Colonic mucosa (tissue), 4 donors: ENCODE results near the gene TMED10. TPM values are rescaled to one million over a fixed set of nuclear protein-coding genes. Genes with fewer than 3 reads are reported as not detected.
A peak's percentile ranks its signal among the peaks of the same experiment; 100 is the strongest.
"Not testable (repeated sequence)": the region's sequence is repeated elsewhere in the genome, so short reads cannot be mapped to it uniquely, and the experiment has no call there.

Experiments
- DNase-seq: peaks from one replicate; pipeline ENCODE4 v3.0.0-alpha.2; 2020
- H3K27ac ChIP-seq: fragments of 200-600 bp; one replicate; pipeline ENCODE4 v1.8.0; 2021
- H3K27me3 ChIP-seq: fragments of 200-600 bp; one replicate; pipeline ENCODE4 v1.8.0; 2021
- H3K36me3 ChIP-seq: fragments of 200-600 bp; one replicate; pipeline ENCODE4 v1.8.0; 2021
- H3K4me1 ChIP-seq: fragments of 200-600 bp; one replicate; pipeline ENCODE4 v1.8.0; 2021; ENCODE audit warnings: mild to moderate bottlenecking
- H3K4me3 ChIP-seq: fragments of 200-600 bp; one replicate; pipeline ENCODE4 v1.8.0; 2021
- H3K9ac ChIP-seq, 2 donors: one replicate each; pipeline ENCODE4 v1.7.0; 2013; ENCODE audit warnings: control low read depth in 2 of 2, low read depth in 2 of 2, low read length in 2 of 2
- H3K9me3 ChIP-seq: fragments of 200-600 bp; one replicate; pipeline ENCODE4 v1.8.0; 2021
- intact Hi-C: fragments of 100-400 bp; cut with DNase I; formaldehyde crosslinking; loops from one replicate; pipeline ENCODE4 v1.14.1; 2022
- total RNA-seq, 2 donors: library from RNA; stranded (reverse); fragmentation: NEBNext Ultra II Directional in 1 of 2; extraction: Animal tissue kit (Norgen Biotek cat#: 25700) in 1 of 2; gene quantifications; one replicate each; pipeline ENCODE4 v1.2.1, GENCODE V29; 2021
- TF ChIP-seq, protein P1 (sequence below): fragments of 200-600 bp; IDR thresholded peaks from one replicate; pipeline ENCODE4 v1.8.0; 2022; ENCODE audit warnings: antibody characterized with exemption, mild to moderate bottlenecking
- donor health status: healthy.
- donor health status: DM: no; HTN: no; CAD: no.
- donor health status: DM: no; HTN: no; CAD: no.

TMED10 gene
- total RNA-seq, 2 donors from 2014 or later = 387 to 432 TPM

DNA sequence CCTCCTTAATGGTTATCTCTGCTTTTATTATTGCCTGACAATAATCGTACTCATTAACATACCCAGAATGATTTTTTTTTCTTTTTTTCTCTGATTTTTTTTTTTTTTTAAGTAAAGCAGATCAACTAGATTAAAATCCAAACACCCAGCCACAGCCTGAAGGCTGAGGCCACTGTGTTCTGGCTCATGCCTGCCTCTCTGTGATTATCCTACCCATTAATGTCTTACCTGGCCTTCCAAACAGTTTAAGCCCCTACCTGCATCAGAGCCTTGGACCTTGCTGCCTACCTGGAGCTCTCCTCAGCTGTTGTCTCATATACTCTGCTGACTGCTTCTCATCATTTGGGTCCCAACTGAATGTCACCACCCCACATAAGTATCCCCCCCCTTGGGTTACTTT lies 6.8 kb upstream of the TMED10 start:
- intact Hi-C loops = no loop called here
- no peak overlapping the region for H3K27ac ChIP-seq
- no peaks in the 10 kb centered on the region for H3K36me3 ChIP-seq
- H3K4me3 ChIP-seq = no peak overlapping the region
- peaks cover 7% of the 10 kb centered on the region for H3K4me1 ChIP-seq
- no peaks in the 10 kb centered on the region for H3K27me3 ChIP-seq
- H3K9ac ChIP-seq = peak overlapping the region in 1 of 2 donors; percentile 51
- H3K9me3 ChIP-seq = no peaks in the 10 kb centered on the region
- TF ChIP-seq, protein P1, sequence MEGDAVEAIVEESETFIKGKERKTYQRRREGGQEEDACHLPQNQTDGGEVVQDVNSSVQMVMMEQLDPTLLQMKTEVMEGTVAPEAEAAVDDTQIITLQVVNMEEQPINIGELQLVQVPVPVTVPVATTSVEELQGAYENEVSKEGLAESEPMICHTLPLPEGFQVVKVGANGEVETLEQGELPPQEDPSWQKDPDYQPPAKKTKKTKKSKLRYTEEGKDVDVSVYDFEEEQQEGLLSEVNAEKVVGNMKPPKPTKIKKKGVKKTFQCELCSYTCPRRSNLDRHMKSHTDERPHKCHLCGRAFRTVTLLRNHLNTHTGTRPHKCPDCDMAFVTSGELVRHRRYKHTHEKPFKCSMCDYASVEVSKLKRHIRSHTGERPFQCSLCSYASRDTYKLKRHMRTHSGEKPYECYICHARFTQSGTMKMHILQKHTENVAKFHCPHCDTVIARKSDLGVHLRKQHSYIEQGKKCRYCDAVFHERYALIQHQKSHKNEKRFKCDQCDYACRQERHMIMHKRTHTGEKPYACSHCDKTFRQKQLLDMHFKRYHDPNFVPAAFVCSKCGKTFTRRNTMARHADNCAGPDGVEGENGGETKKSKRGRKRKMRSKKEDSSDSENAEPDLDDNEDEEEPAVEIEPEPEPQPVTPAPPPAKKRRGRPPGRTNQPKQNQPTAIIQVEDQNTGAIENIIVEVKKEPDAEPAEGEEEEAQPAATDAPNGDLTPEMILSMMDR = no peak
- no peak for DNase-seq

DNA sequence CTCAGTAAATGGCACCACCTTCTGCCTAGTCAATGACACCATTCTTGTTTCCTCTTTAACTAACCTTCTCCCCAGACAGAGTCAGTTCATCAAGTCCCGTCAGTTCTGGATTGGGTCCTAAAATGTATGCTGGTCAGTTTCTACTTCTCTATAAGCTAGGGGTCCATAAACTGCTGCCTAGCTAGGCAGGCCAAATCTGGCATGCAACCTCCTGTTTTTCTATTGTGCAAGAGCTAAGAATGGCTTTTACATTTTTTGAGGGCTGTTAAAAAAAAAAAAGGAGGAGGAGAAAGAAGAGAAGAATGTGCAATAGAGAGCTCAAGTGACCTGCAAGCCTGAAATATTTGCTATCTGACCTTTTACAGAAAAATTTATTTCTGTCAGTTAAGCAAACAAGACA lies 6.4 kb upstream of the TMED10 start:
- intact Hi-C loops = no loop called here

DNA sequence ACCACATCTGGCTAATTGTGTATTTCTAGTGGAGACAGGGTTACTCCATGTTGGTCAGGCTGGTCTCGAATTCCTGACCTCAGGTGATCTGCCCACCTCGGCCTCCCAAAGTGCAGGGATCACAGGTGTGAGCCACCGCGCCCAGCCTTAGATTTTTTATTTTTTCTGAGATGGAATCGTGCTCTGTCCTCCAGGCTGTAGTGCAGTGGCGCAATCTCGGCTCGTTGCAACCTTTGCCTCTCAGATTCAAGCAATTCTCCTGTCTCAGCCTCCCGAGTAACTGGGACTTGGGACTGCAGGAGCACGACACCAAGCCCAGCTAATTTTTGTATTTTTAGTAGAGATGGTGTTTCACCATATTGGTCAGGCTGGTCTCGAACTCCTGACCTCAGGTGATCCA lies 5.8 kb upstream of the TMED10 start:
- intact Hi-C loops, DNase-seq, H3K27me3 ChIP-seq, H3K9me3 ChIP-seq, H3K27ac ChIP-seq, H3K4me3 ChIP-seq, H3K9ac ChIP-seq, H3K36me3 ChIP-seq, H3K4me1 ChIP-seq: not testable (repeated sequence)

More for the DNA sequence above, 6.4 kb upstream of the TMED10 start:
- Histone ChIP-seq H3K4me1 (peaks cover 7% of the 10 kb centered on the region), H3K4me3 (no peak overlapping the region), H3K9ac (no peak overlapping the region), H3K36me3 (no peaks in the 10 kb centered on the region), H3K9me3 (no peaks in the 10 kb centered on the region), H3K27ac (no peak overlapping the region), H3K27me3 (no peaks in the 10 kb centered on the region)
- no peak for DNase-seq
- TF ChIP-seq, protein P1 = no peak

DNA sequence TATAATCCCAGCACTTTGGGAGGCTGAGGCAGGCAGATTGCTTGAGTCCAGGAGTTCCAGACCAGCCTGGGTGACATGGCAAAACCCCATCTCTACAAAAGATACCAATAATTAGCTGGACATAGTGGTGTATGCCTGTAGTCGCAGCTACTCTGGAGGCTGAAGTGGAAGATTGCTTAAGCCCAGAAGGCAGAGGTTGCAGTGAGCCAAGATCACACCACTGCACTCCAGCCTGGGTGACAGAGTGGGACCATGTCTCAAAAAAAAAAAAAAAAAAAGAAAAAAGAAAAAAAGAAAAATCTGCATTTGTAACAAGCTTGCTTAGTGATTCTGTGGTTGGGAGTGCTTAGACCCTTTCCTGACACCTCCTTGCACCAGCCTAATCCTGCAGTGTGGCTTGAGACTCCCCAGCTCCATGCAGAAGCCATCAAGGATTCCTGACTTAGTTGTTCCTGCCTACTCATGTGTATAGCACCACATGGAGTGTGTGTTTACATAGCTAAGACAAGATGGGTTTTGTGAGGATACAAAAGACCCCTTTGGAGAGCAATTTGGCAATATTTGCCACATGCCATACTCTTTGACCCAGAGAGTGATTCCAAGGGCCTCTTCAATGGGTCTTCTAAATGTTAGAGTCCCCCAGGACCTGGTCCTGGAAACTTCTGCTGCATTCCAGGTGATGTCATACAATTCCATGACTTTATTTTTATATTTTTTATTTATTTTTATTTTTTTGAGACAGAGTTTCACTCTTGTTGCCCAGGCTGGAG lies 5.1 kb upstream of the TMED10 start:
- Histone ChIP-seq H3K27ac (no peak overlapping the region), H3K9ac (no peak overlapping the region), H3K27me3 (no peaks in the 10 kb centered on the region), H3K9me3 (no peaks in the 10 kb centered on the region), H3K36me3 (no peaks in the 10 kb centered on the region), H3K4me3 (no peak overlapping the region), H3K4me1 (peaks cover 7% of the 10 kb centered on the region)
- intact Hi-C loops = no loop called here
- TF ChIP-seq, protein P1 = no peak
- no peak for DNase-seq

DNA sequence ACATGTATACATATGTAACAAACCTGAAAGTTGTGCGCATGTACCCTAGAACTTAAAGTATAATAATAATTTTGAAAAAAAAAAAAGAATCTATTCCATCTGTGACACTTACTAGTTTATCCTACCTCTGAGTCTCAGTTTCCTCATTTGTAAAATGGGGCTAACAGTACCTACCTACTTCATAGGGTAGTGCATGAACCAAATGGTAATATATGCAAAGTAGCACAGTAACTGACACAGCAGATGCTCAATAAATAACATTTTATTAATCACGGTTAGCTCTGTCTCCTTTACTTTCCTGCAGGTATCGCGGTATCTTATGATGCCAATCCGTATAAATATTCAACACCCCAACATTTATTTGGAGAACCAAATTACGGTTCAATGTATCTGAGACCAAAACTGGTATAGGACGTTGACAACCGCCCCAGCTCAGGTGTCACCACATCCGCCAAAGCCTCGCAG lies 703 bp downstream of the TMED10 start:
- Histone ChIP-seq H3K27me3 (no peaks in the 10 kb centered on the region), H3K9me3 (no peaks in the 10 kb centered on the region), H3K4me1 (peaks cover 18% of the 10 kb centered on the region), H3K4me3 (peak overlapping the region; percentile 97), H3K9ac (peak overlapping the region; percentile 95 to 97), H3K27ac (peak overlapping the region; percentile 98), H3K36me3 (no peaks in the 10 kb centered on the region)
- DNase-seq = no peak
- intact Hi-C loops = no loop called here
- TF ChIP-seq, protein P1 = no peak

DNA sequence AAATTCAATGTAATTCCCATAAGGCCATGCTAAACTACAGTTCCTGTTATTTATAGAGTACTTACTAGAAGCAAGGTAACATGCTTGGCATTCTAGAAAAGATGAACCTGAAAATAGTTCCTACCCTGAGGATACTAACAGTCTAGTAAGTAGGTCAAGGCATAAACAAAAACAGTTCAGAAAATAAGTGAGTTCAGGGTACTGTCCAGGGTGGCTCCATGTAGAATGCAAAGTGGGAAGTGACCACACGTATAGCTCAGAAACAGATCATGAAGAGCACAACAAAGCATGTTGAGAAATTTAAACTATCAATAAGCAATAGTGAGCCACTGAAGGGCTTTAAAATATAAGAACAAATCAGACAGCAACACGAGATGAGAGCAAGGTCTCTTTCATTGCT lies 2.3 kb downstream of the TMED10 start:
- Histone ChIP-seq H3K4me1 (peaks cover 18% of the 10 kb centered on the region), H3K9ac (no peak overlapping the region), H3K9me3 (no peaks in the 10 kb centered on the region), H3K27me3 (no peaks in the 10 kb centered on the region), H3K27ac (no peak overlapping the region), H3K36me3 (no peaks in the 10 kb centered on the region), H3K4me3 (no peak overlapping the region)
- TF ChIP-seq, protein P1 = no peak
- intact Hi-C loops = no loop called here
- no peak for DNase-seq
